GM21390 (cell line): ENCODE measurements around the gene FOXD3.

ENCODE experiments used
- ATAC-seq: cut with Tn5 transposase; IDR thresholded peaks from one replicate; pipeline ENCODE4 v1.9.1; 2021; ENCODE audit not compliant: unreplicated experiment

The FOXD3 gene

DNA sequence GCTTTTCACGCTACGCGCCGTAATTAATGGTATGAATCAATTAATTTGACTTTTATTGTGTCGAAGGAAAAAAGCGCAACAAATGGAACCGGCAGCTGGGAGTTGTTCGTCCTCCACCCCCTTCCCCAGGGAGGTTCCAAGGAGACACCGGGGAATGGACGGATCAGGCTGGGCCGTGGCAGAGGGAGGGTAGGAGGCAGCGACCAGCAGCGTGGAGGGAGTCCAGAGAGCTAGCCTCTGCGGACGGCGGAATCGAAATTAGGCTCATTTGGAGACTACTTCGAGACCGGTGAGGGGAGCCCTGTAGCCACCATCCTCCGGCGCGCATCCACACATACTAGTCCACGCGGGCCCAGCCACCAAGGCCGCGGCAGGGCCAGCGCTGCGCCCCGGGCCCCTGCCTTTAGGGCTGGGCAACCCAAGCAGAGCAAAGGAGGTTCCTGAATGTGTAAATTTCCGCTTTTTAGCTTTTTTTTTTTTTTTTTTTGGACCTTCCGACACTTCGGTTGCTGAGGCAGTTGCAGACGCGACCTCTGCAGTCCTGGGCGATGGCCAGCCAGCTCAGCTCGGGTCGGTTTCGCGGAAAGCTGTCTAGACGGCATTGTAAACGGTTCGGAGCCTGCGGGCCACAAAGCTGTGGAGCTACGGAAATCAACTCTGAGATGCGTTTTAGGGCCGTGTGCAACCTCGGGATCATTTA, 2.2 kb upstream of the FOXD3 start:
- ATAC-seq = no peak

DNA sequence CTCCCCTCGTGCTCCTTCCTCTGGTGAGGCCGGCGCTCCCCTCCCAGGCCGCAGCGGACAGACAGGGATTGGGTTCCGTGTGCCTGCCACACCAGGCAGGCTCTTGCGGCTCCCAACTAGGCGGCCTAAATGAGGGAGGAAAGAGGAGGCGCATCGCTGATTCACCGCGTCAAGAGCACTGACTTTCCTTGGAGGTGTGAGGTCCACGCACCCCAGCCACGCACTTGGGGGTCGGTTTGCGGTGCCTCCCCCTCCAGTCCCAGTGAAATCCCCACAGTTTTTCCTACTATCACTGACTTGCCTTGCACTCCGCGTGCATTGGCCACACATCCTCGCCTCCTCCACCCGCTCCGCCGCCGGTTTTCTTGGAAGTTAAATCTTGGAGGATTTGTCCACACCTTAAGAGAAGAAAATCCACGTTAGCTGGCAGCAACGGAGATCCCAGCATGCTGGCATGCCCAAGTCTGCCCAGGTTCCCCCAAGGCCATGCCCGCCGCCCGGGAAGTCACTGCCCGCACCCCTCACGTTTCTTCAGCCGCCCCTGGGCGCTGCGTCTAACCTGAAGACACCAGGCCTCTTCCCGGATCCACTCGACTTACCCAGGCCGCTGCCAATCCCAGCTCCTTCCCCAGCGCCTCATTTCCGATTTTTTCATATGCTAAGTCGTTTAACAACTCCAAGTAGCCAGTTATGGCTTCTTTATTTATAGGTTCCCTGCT, 1.1 kb upstream of the FOXD3 start:
- ATAC-seq = no peak

DNA sequence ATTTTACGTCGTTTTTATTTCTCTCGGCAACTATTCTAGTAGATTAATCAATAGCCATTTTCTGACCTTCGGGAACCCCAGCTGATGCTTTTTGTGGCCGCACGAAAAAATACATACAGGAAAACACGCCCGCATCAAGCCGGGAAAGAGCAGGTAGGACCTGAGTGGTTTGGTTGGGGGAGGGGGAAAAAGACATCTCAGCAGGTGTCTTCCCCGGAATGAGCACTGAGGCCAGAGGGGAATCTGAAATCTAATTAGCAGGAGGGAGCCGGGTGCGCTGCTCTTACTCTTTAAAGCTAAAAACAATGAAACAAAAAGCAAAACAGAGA, 618 bp upstream of the FOXD3 start:
- ATAC-seq = no peak

DNA sequence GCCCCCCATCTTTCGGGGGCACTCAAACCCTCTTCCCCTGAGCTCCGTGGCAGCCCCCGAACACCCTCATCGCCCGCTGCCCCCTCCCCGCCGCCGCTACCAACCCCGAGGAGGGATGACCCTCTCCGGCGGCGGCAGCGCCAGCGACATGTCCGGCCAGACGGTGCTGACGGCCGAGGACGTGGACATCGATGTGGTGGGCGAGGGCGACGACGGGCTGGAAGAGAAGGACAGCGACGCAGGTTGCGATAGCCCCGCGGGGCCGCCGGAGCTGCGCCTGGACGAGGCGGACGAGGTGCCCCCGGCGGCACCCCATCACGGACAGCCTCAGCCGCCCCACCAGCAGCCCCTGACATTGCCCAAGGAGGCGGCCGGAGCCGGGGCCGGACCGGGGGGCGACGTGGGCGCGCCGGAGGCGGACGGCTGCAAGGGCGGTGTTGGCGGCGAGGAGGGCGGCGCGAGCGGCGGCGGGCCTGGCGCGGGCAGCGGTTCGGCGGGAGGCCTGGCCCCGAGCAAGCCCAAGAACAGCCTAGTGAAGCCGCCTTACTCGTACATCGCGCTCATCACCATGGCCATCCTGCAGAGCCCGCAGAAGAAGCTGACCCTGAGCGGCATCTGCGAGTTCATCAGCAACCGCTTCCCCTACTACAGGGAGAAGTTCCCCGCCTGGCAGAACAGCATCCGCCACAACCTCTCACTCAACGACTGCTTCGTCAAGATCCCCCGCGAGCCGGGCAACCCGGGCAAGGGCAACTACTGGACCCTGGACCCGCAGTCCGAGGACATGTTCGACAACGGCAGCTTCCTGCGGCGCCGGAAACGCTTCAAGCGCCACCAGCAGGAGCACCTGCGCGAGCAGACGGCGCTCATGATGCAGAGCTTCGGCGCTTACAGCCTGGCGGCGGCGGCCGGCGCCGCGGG, 837 bp downstream of the FOXD3 start:
- ATAC-seq = peak; percentile 36

DNA sequence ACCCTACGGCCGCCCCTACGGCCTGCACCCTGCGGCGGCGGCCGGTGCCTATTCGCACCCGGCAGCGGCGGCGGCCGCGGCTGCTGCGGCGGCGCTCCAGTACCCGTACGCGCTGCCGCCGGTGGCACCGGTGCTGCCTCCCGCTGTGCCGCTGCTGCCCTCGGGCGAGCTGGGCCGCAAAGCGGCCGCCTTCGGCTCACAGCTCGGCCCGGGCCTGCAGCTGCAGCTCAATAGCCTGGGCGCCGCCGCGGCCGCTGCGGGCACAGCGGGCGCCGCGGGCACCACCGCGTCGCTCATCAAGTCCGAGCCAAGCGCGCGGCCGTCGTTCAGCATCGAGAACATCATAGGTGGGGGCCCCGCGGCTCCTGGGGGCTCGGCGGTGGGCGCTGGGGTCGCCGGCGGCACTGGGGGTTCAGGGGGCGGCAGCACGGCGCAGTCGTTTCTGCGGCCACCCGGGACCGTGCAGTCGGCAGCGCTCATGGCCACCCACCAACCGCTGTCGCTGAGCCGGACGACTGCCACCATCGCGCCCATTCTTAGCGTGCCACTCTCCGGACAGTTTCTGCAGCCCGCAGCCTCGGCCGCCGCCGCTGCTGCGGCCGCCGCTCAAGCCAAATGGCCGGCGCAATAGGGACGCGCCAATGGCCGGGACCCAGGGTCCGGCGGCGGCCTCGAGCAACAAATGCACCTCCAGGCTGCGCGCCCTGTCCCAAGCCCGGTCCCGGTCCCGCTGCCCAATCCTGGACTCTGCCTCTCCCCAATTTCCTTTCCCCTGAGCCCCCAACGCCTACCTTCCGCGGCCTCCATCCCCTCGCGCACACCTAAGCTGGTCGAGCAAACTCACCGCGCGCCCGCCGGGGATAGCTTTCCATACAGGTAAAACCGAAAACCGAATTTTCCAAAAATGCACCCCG, 1.8 kb downstream of the FOXD3 start:
- no peak for ATAC-seq

DNA sequence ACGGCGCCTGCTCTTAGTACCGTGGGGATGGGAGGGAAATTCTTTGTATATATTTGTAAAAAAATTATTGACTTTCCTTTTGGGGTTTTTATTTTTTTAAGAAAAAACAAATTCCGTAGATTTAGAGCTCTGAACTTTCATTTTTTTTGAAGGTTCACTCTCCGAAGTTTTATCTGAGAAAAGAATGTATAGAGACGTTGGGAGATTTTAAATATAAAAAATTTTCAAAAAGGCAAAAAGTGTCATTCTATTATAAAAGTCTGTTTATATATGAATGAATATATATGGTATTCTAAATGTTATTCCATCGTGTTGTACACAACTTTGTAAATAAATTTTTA, 2.4 kb downstream of the FOXD3 start:
- ATAC-seq = no peak

DNA sequence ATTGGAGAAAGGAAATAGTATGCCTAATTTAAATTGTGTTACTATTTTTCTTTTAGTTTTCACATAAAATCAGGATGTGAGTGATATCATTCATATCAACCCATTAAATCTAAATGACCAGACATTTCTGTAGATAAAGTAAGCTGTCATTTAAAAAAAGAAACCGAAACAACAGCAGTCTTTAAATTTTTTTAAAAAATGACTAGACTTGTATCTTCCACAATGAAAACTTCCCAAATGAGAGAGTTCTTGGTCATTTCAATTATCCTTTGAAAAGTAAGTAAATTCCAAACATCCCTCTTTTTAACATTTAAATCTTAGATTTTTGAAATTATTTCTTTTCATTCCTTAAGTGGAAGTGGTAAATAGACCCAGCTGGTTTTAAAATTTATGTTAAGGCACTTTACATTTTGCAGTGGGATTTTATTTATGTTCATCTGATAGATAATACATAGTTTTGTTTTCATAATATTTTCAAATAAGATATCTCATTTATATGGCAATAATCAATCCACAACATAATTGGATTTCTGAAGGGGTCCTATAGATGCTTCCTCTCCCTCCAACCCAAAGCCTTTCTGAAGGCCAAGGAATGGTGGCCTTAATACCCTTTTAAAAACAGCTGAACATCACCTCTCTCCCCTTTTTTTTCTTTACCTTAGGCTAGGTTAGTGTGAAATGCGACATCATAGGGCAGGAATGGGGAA, 3.1 kb downstream of the FOXD3 start:
- ATAC-seq = no peak

DNA sequence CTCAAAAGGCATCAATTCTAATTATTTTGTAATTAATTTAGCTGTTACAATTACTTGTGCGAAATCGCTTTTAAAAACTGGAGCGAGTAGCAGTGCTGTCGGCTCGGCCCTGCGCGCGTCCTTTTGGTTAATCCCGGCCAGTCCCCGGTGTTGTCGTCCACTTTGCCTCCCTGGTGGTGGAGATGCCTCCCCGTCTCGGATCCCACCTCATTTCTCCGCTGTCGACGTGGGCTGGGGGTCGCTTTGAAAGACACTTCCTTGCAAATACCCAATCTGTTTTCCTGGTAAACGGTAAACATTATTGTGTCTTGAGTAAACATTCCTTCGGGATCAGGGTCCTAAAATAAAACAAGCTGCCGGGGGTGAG, 3.7 kb downstream of the FOXD3 start:
- no peak for ATAC-seq

DNA sequence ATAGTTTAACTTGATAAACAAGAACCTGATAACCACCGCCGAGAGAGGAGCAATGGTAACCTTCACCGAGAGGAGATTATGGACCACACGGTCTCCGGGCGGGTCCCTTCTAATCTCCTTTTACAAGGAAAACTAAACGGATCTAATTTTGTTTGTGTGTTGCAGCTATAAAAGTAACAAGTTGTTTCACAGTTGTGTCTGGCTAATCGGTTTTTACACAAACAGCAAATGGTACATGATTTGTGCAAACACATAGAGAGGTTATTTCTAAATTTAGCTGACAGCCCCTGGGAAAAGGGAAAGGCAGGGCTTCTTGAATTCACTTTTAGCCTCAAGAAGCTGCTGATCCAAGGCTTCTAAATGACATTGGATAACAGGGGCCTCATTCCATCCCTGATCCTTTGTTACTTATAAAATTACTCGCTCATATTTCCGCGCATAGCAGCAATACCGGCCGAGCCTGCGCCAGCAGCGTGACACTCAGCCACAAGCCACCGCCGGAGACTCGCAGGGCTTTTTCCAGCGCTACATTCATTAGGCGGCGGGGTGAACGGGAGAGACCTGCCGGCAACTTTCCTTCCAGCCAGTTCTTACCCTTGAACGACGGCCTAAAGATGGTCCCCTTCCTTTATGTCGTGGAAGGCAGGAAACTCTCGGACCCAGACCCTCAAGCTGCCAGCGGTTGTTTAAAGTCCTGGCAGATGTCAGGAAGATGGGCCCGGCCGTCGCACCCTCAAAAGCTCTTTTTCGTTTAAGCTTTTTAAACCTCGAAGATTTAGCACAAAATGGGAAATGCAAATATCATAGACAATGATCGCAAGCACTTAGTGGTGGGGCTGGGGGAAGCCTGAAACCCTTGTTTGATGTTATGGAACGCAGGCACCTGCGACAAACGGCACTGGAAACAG, 4.4 kb downstream of the FOXD3 start:
- no peak for ATAC-seq

DNA sequence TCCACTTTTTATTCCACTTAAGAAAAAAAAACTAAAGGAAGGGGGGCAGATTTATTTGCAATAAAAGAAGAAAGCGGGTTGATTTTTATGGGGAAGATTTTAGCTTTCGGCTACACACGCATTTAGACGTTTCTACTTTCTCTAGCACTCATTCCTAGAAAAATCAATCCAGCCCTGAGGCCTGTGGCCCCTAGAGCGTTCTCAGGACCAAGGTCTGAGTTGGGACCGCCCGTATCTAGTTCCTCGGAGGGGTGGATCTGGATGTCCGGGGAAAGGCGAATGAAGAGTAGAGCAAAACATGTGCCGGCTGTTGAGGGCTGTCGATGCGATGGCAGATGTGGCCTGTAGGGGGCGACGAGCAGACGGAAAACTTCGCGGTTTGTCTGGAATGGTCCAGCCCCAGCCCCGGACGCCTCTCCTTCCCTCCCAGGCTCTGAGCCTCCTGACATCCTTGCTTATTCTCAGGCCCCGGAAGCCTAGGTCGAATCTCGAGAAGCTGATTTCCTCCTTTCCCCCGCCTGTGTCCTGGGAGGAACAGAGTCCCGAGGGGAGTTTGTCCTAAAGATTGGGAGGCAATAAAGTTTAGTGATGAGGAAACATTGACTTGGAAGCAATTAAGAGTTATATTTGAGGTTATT, 5.2 kb downstream of the FOXD3 start:
- no peak for ATAC-seq

DNA sequence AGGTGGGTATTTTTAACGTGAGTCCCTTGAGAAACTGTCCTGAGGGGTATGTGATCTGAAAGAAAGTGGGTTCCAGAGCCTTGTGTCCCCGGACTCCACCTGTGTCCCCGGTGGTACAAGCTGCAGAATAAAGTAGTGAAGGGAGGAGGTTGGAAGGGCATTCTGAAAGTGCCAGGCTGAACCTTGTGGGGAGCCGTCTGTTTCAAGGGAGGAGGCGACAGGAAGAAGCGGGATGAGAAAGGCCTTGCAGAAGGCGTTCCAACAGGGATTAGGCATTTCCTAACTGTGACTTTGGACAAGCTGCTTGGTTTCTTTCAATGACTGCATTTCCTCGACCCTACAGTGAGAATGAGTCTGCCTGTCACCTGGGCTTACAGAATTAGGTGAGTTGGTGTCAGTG, 5.8 kb downstream of the FOXD3 start:
- no peak for ATAC-seq

DNA sequence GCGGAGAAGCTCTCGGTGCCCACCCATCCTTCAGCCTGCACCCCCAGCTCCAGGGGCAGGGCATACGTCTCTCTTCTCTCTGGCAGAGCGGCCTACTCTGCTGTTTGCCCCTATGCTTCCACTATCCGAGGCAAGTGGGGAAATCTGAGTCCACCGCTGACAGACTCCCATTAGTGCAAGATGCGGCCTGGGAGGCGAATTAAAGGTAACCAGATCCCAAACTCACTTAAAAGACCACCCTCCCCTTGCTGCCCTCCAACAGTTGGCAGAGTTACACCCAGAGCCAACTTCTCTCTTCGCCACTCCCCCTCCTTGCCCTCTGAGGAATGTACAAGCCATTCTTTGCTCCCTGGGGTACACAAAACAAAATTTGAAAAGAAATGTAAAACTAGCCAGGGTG, 6.4 kb downstream of the FOXD3 start:
- no peak for ATAC-seq

DNA sequence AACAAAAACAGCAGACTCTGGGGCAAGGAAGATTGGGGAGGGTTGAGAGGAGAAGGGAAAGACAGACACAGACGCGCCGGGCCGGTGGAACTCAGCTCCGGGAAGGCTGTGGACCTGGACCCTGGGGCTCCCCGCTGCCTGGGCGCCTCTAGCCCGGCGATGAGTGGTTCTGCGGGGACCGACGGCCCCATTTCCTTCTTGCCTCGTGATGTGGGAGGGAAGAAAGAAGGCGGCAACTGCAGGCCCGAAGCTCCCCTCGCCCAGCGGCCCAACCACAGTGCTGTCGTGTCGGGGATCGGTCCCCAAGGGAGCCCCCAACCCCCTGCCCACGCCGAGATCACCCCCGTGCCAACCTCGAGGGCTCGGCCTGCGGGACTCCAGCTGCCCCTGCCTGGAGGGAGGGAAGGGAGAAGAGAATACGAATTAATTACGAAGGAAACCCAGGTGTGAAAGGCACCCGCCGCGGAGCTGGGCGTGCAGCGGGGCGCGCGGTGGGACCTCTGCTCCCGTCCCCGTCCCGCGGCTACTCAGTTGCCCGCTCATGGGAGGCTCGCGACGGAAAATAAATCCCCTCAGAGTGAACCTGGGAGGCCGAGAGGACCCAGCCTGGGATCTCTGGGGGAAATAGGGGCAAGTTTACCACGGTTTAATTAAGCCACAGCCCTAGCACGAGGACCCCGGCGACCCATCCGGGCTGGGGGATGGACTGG, 7.4 kb downstream of the FOXD3 start:
- ATAC-seq = no peak

DNA sequence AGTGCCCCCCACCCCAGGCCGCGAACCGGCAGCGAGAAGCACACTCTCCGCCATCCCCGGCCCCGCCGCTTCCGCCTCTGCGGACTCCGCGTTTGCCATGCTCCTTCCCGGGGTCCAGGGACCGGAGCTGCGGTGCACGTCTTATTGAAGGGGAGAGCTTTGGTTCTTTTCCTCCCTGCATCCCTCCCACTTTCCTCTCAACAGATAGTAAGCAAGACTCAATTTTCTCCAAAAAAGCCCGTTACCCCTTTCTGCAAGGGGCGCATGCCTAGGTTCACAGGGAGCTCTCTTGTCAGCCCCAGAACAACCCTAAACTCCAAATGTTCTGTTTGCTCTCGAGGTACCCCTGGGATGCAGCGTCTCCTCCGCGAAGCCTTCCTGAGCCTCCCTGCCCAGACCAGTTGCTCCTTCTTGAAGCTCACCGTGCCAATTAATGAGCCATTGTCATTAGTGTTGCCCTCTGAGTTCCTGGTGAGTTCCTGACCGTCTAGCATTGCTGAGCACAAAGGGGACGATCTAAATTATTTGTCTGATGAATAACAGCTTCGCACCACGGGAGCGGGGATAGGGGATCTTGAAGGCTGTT, 8.1 kb downstream of the FOXD3 start:
- no peak for ATAC-seq

DNA sequence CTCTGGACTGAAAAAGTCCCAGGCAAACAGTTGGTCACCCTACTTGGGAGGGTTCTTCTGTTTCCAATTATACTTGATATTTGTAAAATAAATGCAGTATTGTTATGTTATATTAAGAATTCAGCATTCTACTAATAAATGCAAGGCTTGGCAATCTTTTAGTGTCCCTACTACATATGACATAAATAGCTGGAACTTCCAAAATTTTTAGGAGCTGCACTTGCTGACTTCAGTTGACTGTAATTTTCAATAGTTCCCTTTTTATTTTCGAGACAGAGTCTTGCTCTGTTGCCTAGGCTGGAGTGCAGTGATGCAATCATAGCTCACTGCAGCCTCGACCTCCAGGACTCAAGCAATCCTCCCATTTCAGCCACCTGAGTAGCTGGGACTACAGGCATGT, 20.0 kb downstream of the FOXD3 start:
- ATAC-seq = no peak

DNA sequence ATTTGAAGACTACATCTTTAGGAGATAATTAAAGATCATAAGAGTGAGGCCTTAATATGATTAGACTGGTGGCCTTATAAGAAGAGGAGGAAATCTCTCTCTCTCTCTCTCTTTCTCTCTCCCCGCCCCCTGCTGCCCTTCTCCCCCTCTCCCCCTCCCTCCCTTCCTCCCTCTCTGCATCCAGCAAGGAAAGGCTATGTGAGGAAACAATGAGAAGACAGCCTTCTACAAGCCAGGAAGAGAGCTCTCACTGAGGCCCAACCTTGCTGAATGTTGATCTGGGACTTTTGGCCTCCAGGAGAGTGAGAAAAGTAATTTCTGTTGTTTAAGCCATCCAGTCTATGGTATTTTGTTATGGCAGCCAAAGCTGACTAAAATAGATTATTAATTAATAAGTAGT, 21.6 kb downstream of the FOXD3 start:
- no peak for ATAC-seq

DNA sequence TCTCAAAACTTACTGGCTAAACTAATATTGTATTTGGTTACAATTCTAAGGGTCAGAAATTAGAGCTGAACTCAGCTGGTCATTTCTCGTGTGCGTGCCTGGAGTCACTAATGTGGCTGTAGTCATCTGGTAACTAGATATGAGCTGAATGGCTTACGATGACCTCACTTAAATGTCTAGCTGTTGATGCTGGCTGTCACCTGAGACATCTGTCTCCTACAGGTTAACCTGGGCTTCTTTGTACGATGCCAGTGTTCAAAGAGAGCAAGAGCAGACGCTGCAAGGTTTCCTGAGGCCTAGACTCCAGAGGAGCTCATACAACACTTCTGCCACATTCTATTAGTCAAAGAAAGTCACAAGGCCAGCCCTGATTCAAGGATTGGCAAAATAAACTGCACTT, 28.0 kb downstream of the FOXD3 start:
- no peak for ATAC-seq

DNA sequence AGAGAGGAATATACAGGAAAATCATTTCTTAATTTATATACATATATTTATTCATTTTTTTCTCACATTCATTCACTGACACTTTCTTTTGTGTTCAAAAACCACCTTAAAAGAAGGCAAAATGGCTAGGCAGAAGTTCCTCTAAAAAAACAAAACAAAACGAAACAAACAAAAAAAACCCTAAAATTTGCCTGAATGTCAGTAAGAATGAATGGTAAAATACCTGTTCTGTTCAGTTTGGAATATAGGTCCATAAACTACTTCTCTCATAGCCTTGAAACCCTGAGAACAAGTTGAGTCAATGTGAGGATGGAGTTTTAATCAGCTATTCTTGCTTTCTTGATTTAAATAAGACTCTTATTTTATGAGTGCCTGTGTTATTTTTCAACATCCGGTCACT, 30.4 kb downstream of the FOXD3 start:
- ATAC-seq = no peak
